ENCODE measurements around the gene HDDC3.

HDDC3 gene

GRCh38 chr15:90890839-90891238, 41.5 kb downstream of the HDDC3 start:
- H3K4me3 Mint-ChIP-seq: no peak overlapping the region
- no peak for ATAC-seq (replicated peaks)
- H3K36me3 Mint-ChIP-seq: peaks cover 10 to 23% of the 10 kb centered on the region in 2 donors
- DNase-seq: no peak
- peaks cover 8 to 18% of the 10 kb centered on the region in 2 donors for H3K4me1 Mint-ChIP-seq
- H3K27ac Mint-ChIP-seq: no peak overlapping the region
- H3K27me3 Mint-ChIP-seq: no peaks in the 10 kb centered on the region
- peaks cover 0 to 2% of the 10 kb centered on the region in 2 donors for H3K9me3 Mint-ChIP-seq

- Mint-ChIP-seq H3K4me1 (peaks cover 12 to 20% of the 10 kb centered on the region in 2 donors), H3K4me3 (no peak overlapping the region), H3K27me3 (no peaks in the 10 kb centered on the region), H3K27ac (no peak overlapping the region), H3K9me3 (no peaks in the 10 kb centered on the region), H3K36me3 (peaks cover 6 to 19% of the 10 kb centered on the region in 2 donors)
- ATAC-seq (replicated peaks): no peak
- DNase-seq: no peak
These were observed 42.5 kb downstream of the HDDC3 start for GRCh38 chr15:90889736-90890456.

GRCh38 chr15:90889313-90889730, 43.0 kb downstream of the HDDC3 start:
- ATAC-seq (replicated peaks) (no peak), DNase-seq (no peak)
- no peaks in the 10 kb centered on the region for H3K9me3 Mint-ChIP-seq
- no peak overlapping the region for H3K4me3 Mint-ChIP-seq
- no peak overlapping the region for H3K27ac Mint-ChIP-seq
- H3K36me3 Mint-ChIP-seq: peaks cover 6 to 18% of the 10 kb centered on the region in 2 donors
- H3K27me3 Mint-ChIP-seq: no peaks in the 10 kb centered on the region
- H3K4me1 Mint-ChIP-seq: peaks cover 13 to 26% of the 10 kb centered on the region in 2 donors

GRCh38 chr15:90887037-90887481, 45.3 kb downstream of the HDDC3 start:
- Mint-ChIP-seq H3K9me3 (no peaks in the 10 kb centered on the region), H3K27ac (no peak overlapping the region), H3K4me1 (peaks cover 13 to 32% of the 10 kb centered on the region in 2 donors), H3K27me3 (no peaks in the 10 kb centered on the region), H3K4me3 (no peak overlapping the region), H3K36me3 (peaks cover 2 to 8% of the 10 kb centered on the region in 2 donors)
- DNase-seq (no peak), ATAC-seq (replicated peaks) (no peak)

GRCh38 chr15:90886291-90886614, 46.1 kb downstream of the HDDC3 start:
- peak overlapping the region in 1 of 2 donors; percentile 70 for H3K4me3 Mint-ChIP-seq
- peaks cover 13 to 32% of the 10 kb centered on the region in 2 donors for H3K4me1 Mint-ChIP-seq
- peaks cover 0 to 12% of the 10 kb centered on the region in 2 donors for H3K36me3 Mint-ChIP-seq
- no peak for ATAC-seq (replicated peaks)
- no peak for DNase-seq
- H3K27me3 Mint-ChIP-seq: no peaks in the 10 kb centered on the region
- H3K27ac Mint-ChIP-seq: peak overlapping the region; percentile 79
- no peaks in the 10 kb centered on the region for H3K9me3 Mint-ChIP-seq

GRCh38 chr15:90885432-90886290, 46.7 kb downstream of the HDDC3 start:
- H3K27ac Mint-ChIP-seq: peak overlapping the region; percentile 79
- peak; percentile 66 for DNase-seq
- no peaks in the 10 kb centered on the region for H3K9me3 Mint-ChIP-seq
- peak; percentile 75 to 79 for ATAC-seq (replicated peaks)
- H3K4me1 Mint-ChIP-seq: peaks cover 13 to 32% of the 10 kb centered on the region in 2 donors
- peak overlapping the region; percentile 70 to 76 for H3K4me3 Mint-ChIP-seq
- H3K27me3 Mint-ChIP-seq: no peaks in the 10 kb centered on the region
- H3K36me3 Mint-ChIP-seq: peaks cover 0 to 17% of the 10 kb centered on the region in 2 donors

GRCh38 chr15:90884719-90885431, 47.5 kb downstream of the HDDC3 start:
- Mint-ChIP-seq H3K36me3 (peaks cover 3 to 18% of the 10 kb centered on the region in 2 donors), H3K27me3 (no peaks in the 10 kb centered on the region), H3K4me1 (peaks cover 13 to 32% of the 10 kb centered on the region in 2 donors), H3K27ac (peak overlapping the region; percentile 75), H3K4me3 (peak overlapping the region; percentile 70 to 76), H3K9me3 (no peaks in the 10 kb centered on the region)
- ATAC-seq (replicated peaks): peak; percentile 1 to 19
- no peak for DNase-seq

GRCh38 chr15:90883976-90884718, 48.2 kb downstream of the HDDC3 start, which contains the start of gene FES:
Gene FES, plus strand, starts transcription at chr15:90884504. Its CDS starts 542 bp downstream, at chr15:90885046.
- ATAC-seq (replicated peaks) (peak; percentile 30 to 33), DNase-seq (no peak)
- H3K4me3 Mint-ChIP-seq: peak within 1 kb of the TSS; percentile 70 to 76
- peak within 1 kb of the TSS; percentile 84 for H3K27ac Mint-ChIP-seq
- H3K4me1 Mint-ChIP-seq: peaks cover 13 to 34% of the 10 kb centered on the region in 2 donors
- no peaks in the 10 kb centered on the region for H3K27me3 Mint-ChIP-seq
- peaks cover 10 to 23% of the 10 kb centered on the region in 2 donors for H3K36me3 Mint-ChIP-seq
- H3K9me3 Mint-ChIP-seq: no peaks in the 10 kb centered on the region

- Mint-ChIP-seq H3K27me3 (no peaks in the 10 kb centered on the region), H3K9me3 (no peaks in the 10 kb centered on the region), H3K36me3 (peaks cover 11 to 24% of the 10 kb centered on the region in 2 donors), H3K4me3 (peak overlapping the region in 1 of 2 donors; percentile 43), H3K4me1 (peaks cover 13 to 33% of the 10 kb centered on the region in 2 donors), H3K27ac (peak overlapping the region; percentile 47)
- ATAC-seq (replicated peaks): no peak
- DNase-seq: no peak
These were observed 48.8 kb downstream of the HDDC3 start for GRCh38 chr15:90883526-90883975.

- Mint-ChIP-seq H3K27me3 (no peaks in the 10 kb centered on the region), H3K4me1 (peaks cover 13 to 33% of the 10 kb centered on the region in 2 donors), H3K4me3 (no peak overlapping the region)
These were observed 49.4 kb downstream of the HDDC3 start for GRCh38 chr15:90882781-90883525.

GRCh38 chr15:90881978-90882721, 50.2 kb downstream of the HDDC3 start:
- H3K4me1 Mint-ChIP-seq: peaks cover 13 to 33% of the 10 kb centered on the region in 2 donors
- ATAC-seq (replicated peaks): no peak
- no peak overlapping the region for H3K27ac Mint-ChIP-seq

More at GRCh38 chr15:90882781-90883525, 49.4 kb downstream of the HDDC3 start:
- Mint-ChIP-seq H3K9me3 (no peaks in the 10 kb centered on the region), H3K36me3 (peaks cover 14 to 28% of the 10 kb centered on the region in 2 donors), H3K27ac (no peak overlapping the region)
- DNase-seq (no peak), ATAC-seq (replicated peaks) (no peak)

GRCh38 chr15:90881181-90881977, 51.0 kb downstream of the HDDC3 start:
- Mint-ChIP-seq H3K27me3 (no peaks in the 10 kb centered on the region), H3K27ac (no peak overlapping the region), H3K4me1 (peaks cover 14 to 34% of the 10 kb centered on the region in 2 donors), H3K36me3 (peaks cover 30 to 38% of the 10 kb centered on the region in 2 donors), H3K9me3 (no peaks in the 10 kb centered on the region), H3K4me3 (no peak overlapping the region)
- ATAC-seq (replicated peaks) (no peak), DNase-seq (no peak)

More at GRCh38 chr15:90881978-90882721, 50.2 kb downstream of the HDDC3 start:
- Mint-ChIP-seq H3K9me3 (no peaks in the 10 kb centered on the region), H3K36me3 (peaks cover 22 to 33% of the 10 kb centered on the region in 2 donors), H3K27me3 (no peaks in the 10 kb centered on the region), H3K4me3 (no peak overlapping the region)
- DNase-seq: no peak
